Measurements from ENCODE around the gene ISL2.

GRCh38 chr15:76342382-76343201 lies 6.0 kb downstream of the ISL2 start:
- TF ChIP-seq, protein P1, sequence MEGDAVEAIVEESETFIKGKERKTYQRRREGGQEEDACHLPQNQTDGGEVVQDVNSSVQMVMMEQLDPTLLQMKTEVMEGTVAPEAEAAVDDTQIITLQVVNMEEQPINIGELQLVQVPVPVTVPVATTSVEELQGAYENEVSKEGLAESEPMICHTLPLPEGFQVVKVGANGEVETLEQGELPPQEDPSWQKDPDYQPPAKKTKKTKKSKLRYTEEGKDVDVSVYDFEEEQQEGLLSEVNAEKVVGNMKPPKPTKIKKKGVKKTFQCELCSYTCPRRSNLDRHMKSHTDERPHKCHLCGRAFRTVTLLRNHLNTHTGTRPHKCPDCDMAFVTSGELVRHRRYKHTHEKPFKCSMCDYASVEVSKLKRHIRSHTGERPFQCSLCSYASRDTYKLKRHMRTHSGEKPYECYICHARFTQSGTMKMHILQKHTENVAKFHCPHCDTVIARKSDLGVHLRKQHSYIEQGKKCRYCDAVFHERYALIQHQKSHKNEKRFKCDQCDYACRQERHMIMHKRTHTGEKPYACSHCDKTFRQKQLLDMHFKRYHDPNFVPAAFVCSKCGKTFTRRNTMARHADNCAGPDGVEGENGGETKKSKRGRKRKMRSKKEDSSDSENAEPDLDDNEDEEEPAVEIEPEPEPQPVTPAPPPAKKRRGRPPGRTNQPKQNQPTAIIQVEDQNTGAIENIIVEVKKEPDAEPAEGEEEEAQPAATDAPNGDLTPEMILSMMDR (IDR thresholded peaks at IDR 0.05), result no peak
- TF ChIP-seq ZFX (IDR thresholded peaks at IDR 0.05; ENCODE audit: borderline replicate concordance), result no peak
